ENCODE results near the gene SPEM1. TPM values are rescaled to one million over a fixed set of nuclear protein-coding genes. Genes with fewer than 3 reads are reported as not detected.

The SPEM1 gene
- total and polyA plus RNA-seq, 2 of the 13 experiments (the other 11 are each of a cell fraction or from before 2014, with no cell fraction given), result not detected

GRCh38 chr17:7382901-7383300 lies 37.2 kb upstream of the SPEM1 start:
- DNase-seq (ENCODE audit: low spot score), result no peak
- H3K27ac ChIP-seq (ENCODE audit: extremely low read length, insufficient read depth, low read length), result no peak overlapping the region
- in situ Hi-C loops (cut with HindIII; ENCODE audit: extremely low pct_ligation_motif_present, low pct_unique_long_range_greater_than_20kb) (no loop called here), intact Hi-C loops (cut with micrococcal nuclease; ENCODE audit: unreplicated experiment) (no loop called here)
- no peaks in the 10 kb centered on the region for H4K20me1 ChIP-seq (ENCODE audit: insufficient read depth, low read length)
- no peaks in the 10 kb centered on the region for H3K36me3 ChIP-seq (replicated peaks in 1 of 2; ENCODE audit: control insufficient read depth in 1 of 2, insufficient read depth in 2 of 2, low read length in 2 of 2)
- no TSS peak for BruUV-seq (replicated peaks)
- ATAC-seq, result no peak
- no peak overlapping the region for H2AFZ ChIP-seq (ENCODE audit: low read length)
- peaks cover 4% of the 10 kb centered on the region; the same call in 1 of the 2 replicates for H3K9me3 ChIP-seq (ENCODE audit: low read length)
- no peak for FAIRE-seq
- POLR2A ChIA-PET, result interaction anchor here (1.6 kb wide), 1 partner anchor 21 kb away, joined by 4 read pairs; the partner anchor contains the start of gene TMEM256
- peaks cover 0 to 7% of the 10 kb centered on the region in 2 experiments; a peak in 1 of 5 replicates for H3K27me3 ChIP-seq (ENCODE audit: control insufficient read depth in 1 of 2, insufficient read depth in 2 of 2, low read length in 2 of 2)
- no peaks in the 10 kb centered on the region for H3K79me2 ChIP-seq (ENCODE audit: insufficient read depth, low read length)
- no peak overlapping the region for H3K4me3 ChIP-seq (replicated peaks in 1 of 3; ENCODE audit: insufficient read depth in 1 of 3, low read depth in 2 of 3, low read length in 3 of 3)
- 94% methylated on average over 6 of the region's 10 CpGs for WGBS (ENCODE audit: low lambda C conversion rate)
- H3K4me1 ChIP-seq (ENCODE audit: insufficient read depth, low read length), result peaks cover 21% of the 10 kb centered on the region
- H3K4me2 ChIP-seq (ENCODE audit: low read depth, low read length), result no peak overlapping the region
- CTCF ChIA-PET (ENCODE audit: low intra/inter-chr PET ratio, low total read pairs), result no interaction called here
- no peak overlapping the region for H3K9ac ChIP-seq (ENCODE audit: insufficient read depth, low read depth, low read length)
- TF ChIP-seq ZNF468 (CRISPR knock-in tag; IDR thresholded peaks at IDR 0.05) (no peak), HOXA5 (CRISPR knock-in tag; IDR thresholded peaks at IDR 0.05) (no peak), POGK (CRISPR knock-in tag; conservative IDR thresholded peaks at IDR 0.05) (no peak), ZNF816 (CRISPR knock-in tag; IDR thresholded peaks at IDR 0.05; ENCODE audit: borderline replicate concordance) (no peak), ATM (IDR thresholded peaks at IDR 0.05; ENCODE audit: borderline replicate concordance) (no peak), NR1H2 (CRISPR knock-in tag; IDR thresholded peaks at IDR 0.05; ENCODE audit: borderline replicate concordance, low read depth) (no peak), RBM22 (optimal IDR thresholded peaks at IDR 0.05; ENCODE audit: low read length) (no peak), BRD4 (CRISPR knock-in tag; IDR thresholded peaks at IDR 0.05) (no peak), RFX5 (IDR thresholded peaks at IDR 0.05; ENCODE audit: low read depth, low read length) (no peak), ARID2 (CRISPR knock-in tag; IDR thresholded peaks at IDR 0.05; ENCODE audit: borderline replicate concordance) (no peak), ZFX (CRISPR knock-in tag; IDR thresholded peaks at IDR 0.05; ENCODE audit: low read depth) (no peak), IKZF5 (CRISPR knock-in tag; IDR thresholded peaks at IDR 0.05) (no peak), ZEB1 (IDR thresholded peaks at IDR 0.05; ENCODE audit: insufficient replicate concordance, low read depth) (no peak), TBL1XR1 (IDR thresholded peaks at IDR 0.05; ENCODE audit: borderline replicate concordance, low read length, partially characterized antibody) (no peak), FOXP1 (IDR thresholded peaks at IDR 0.05) (no peak), FOXP1 (CRISPR knock-in tag; IDR thresholded peaks at IDR 0.05) (no peak), SUZ12 (IDR thresholded peaks at IDR 0.05; ENCODE audit: low read depth, low read length) (no peak)
- TF ChIP-seq, protein P1, sequence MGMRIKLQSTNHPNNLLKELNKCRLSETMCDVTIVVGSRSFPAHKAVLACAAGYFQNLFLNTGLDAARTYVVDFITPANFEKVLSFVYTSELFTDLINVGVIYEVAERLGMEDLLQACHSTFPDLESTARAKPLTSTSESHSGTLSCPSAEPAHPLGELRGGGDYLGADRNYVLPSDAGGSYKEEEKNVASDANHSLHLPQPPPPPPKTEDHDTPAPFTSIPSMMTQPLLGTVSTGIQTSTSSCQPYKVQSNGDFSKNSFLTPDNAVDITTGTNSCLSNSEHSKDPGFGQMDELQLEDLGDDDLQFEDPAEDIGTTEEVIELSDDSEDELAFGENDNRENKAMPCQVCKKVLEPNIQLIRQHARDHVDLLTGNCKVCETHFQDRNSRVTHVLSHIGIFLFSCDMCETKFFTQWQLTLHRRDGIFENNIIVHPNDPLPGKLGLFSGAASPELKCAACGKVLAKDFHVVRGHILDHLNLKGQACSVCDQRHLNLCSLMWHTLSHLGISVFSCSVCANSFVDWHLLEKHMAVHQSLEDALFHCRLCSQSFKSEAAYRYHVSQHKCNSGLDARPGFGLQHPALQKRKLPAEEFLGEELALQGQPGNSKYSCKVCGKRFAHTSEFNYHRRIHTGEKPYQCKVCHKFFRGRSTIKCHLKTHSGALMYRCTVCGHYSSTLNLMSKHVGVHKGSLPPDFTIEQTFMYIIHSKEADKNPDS (CRISPR knock-in tag; IDR thresholded peaks at IDR 0.05), result no peak
- TF ChIP-seq, protein P2, sequence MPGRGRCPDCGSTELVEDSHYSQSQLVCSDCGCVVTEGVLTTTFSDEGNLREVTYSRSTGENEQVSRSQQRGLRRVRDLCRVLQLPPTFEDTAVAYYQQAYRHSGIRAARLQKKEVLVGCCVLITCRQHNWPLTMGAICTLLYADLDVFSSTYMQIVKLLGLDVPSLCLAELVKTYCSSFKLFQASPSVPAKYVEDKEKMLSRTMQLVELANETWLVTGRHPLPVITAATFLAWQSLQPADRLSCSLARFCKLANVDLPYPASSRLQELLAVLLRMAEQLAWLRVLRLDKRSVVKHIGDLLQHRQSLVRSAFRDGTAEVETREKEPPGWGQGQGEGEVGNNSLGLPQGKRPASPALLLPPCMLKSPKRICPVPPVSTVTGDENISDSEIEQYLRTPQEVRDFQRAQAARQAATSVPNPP (CRISPR knock-in tag; IDR thresholded peaks at IDR 0.05), result no peak
